ENCODE results near the gene YBX3. TPM values are rescaled to one million over a fixed set of nuclear protein-coding genes. Genes with fewer than 3 reads are reported as not detected.

The YBX3 gene
- total and polyA plus RNA-seq, 2 donors, result 36.6 to 446 TPM

DNA sequence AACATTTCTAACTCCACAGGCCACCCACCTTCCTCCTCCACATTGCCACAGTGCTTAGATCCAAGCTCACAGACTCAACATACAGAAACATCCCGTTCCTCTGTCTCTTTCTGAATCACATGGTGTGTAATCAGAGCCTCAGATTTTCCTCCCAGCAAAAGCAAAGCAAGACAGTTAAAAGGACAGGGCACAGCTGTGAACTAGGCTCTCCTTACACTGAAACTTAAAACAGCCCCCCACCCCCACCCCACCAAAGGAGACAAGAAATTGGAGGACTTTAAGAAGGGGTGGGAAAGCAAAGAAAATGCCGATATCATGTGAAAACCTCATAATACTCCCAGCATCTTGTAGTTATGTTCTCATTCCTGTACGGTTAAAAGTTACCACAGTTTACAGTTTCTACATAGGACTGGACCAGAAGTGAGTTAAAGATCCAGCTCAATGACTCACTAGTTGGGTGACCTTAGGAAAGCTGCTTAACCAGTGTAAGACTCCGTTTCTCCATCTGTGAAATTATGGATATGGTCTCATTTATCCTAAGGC lies 4.8 kb downstream of the YBX3 start:
- DNase-seq (ENCODE audit: low read depth in 6 of 9, low spot score in 9 of 9), result peak in 1 of 9 donors; percentile 22
- H3K4me3 ChIP-seq (ENCODE audit: low read length in 2 of 2), result no peak overlapping the region
- H3K27me3 ChIP-seq (ENCODE audit: control insufficient read depth in 2 of 2, insufficient read depth in 1 of 2, low read length in 1 of 2), result peaks cover 1 to 10% of the 10 kb centered on the region in 2 donors
- H3K9me3 ChIP-seq (ENCODE audit: control insufficient read depth in 2 of 2, insufficient read depth in 1 of 2, low read length in 1 of 2), result no peaks in the 10 kb centered on the region
- 78% methylated on average over 4 of the region's 4 CpGs for WGBS
- H3K4me1 ChIP-seq (ENCODE audit: control insufficient read depth in 2 of 2, insufficient read depth in 2 of 2, low read length in 2 of 2), result peaks cover 15 to 20% of the 10 kb centered on the region in 2 donors
- no peak overlapping the region for H3K27ac ChIP-seq (ENCODE audit: low read depth in 1 of 2, low read length in 1 of 2)
- H3K36me3 ChIP-seq (ENCODE audit: control insufficient read depth in 2 of 2, insufficient read depth in 2 of 2, low read length in 1 of 2), result peaks cover 0 to 6% of the 10 kb centered on the region in 2 donors

DNA sequence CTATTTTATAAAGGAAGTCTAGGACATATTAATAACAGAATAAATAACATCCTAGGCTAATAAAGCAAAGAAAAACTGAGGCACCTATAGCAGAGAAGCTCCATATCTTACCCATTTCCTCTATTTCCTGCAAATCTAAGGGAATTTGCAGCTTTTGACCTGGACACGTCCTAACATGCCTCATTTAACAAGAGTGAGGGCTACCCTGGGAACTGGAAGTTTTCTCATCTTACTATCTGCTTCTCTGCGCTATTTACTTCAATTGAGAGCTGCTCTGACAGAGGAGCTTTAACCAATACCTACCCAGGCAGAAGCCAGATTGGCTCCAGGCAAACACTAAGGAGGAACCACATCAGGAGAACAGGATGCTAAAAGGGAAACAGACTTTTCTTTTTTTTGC lies 5.7 kb downstream of the YBX3 start:
- H3K4me1 ChIP-seq (ENCODE audit: control insufficient read depth in 2 of 2, insufficient read depth in 2 of 2, low read length in 2 of 2), result peaks cover 14 to 20% of the 10 kb centered on the region in 2 donors
- WGBS, result 89% methylated on average over 2 of the region's 2 CpGs
- peak overlapping the region in 1 of 2 donors; percentile 8 for H3K27ac ChIP-seq (ENCODE audit: low read depth in 1 of 2, low read length in 1 of 2)

GRCh38 chr12:10716704-10717315 lies 6.3 kb downstream of the YBX3 start:
- Histone ChIP-seq H3K9me3 (ENCODE audit: control insufficient read depth in 2 of 2, insufficient read depth in 1 of 2, low read length in 1 of 2) (no peaks in the 10 kb centered on the region), H3K36me3 (ENCODE audit: control insufficient read depth in 2 of 2, insufficient read depth in 2 of 2, low read length in 1 of 2) (peaks cover 0 to 12% of the 10 kb centered on the region in 2 donors), H3K27ac (ENCODE audit: low read depth in 1 of 2, low read length in 1 of 2) (peak overlapping the region in 1 of 2 donors; percentile 12), H3K4me1 (ENCODE audit: control insufficient read depth in 2 of 2, insufficient read depth in 2 of 2, low read length in 2 of 2) (peaks cover 14 to 15% of the 10 kb centered on the region in 2 donors), H3K27me3 (ENCODE audit: control insufficient read depth in 2 of 2, insufficient read depth in 1 of 2, low read length in 1 of 2) (no peaks in the 10 kb centered on the region), H3K4me3 (ENCODE audit: low read length in 2 of 2) (no peak overlapping the region)
- peak in 1 of 9 donors; percentile 16 for DNase-seq (ENCODE audit: low read depth in 6 of 9, low spot score in 9 of 9)
- WGBS, result 92% methylated on average over 6 of the region's 6 CpGs

More for the DNA sequence above, 5.7 kb downstream of the YBX3 start:
- peaks cover 0 to 5% of the 10 kb centered on the region in 2 donors for H3K27me3 ChIP-seq (ENCODE audit: control insufficient read depth in 2 of 2, insufficient read depth in 1 of 2, low read length in 1 of 2)
- peaks cover 0 to 11% of the 10 kb centered on the region in 2 donors for H3K36me3 ChIP-seq (ENCODE audit: control insufficient read depth in 2 of 2, insufficient read depth in 2 of 2, low read length in 1 of 2)
- no peak for DNase-seq (ENCODE audit: low read depth in 6 of 9, low spot score in 9 of 9)
- no peaks in the 10 kb centered on the region for H3K9me3 ChIP-seq (ENCODE audit: control insufficient read depth in 2 of 2, insufficient read depth in 1 of 2, low read length in 1 of 2)
- H3K4me3 ChIP-seq (ENCODE audit: low read length in 2 of 2), result no peak overlapping the region

- Histone ChIP-seq H3K9me3 (ENCODE audit: control insufficient read depth in 2 of 2, insufficient read depth in 1 of 2, low read length in 1 of 2) (no peaks in the 10 kb centered on the region), H3K4me1 (ENCODE audit: control insufficient read depth in 2 of 2, insufficient read depth in 2 of 2, low read length in 2 of 2) (peaks cover 11 to 12% of the 10 kb centered on the region in 2 donors), H3K36me3 (ENCODE audit: control insufficient read depth in 2 of 2, insufficient read depth in 2 of 2, low read length in 1 of 2) (peaks cover 0 to 12% of the 10 kb centered on the region in 2 donors), H3K27me3 (ENCODE audit: control insufficient read depth in 2 of 2, insufficient read depth in 1 of 2, low read length in 1 of 2) (no peaks in the 10 kb centered on the region), H3K4me3 (ENCODE audit: low read length in 2 of 2) (no peak overlapping the region), H3K27ac (ENCODE audit: low read depth in 1 of 2, low read length in 1 of 2) (no peak overlapping the region)
- no peak for DNase-seq (ENCODE audit: low read depth in 6 of 9, low spot score in 9 of 9)
- 87% methylated on average over 4 of the region's 4 CpGs for WGBS
Observed at GRCh38 chr12:10716277-10716676, 6.8 kb downstream of the YBX3 start.

- Histone ChIP-seq H3K4me1 (ENCODE audit: control insufficient read depth in 2 of 2, insufficient read depth in 2 of 2, low read length in 2 of 2) (peaks cover 11 to 12% of the 10 kb centered on the region in 2 donors), H3K36me3 (ENCODE audit: control insufficient read depth in 2 of 2, insufficient read depth in 2 of 2, low read length in 1 of 2) (peaks cover 0 to 13% of the 10 kb centered on the region in 2 donors), H3K27ac (ENCODE audit: low read depth in 1 of 2, low read length in 1 of 2) (no peak overlapping the region), H3K27me3 (ENCODE audit: control insufficient read depth in 2 of 2, insufficient read depth in 1 of 2, low read length in 1 of 2) (no peaks in the 10 kb centered on the region), H3K9me3 (ENCODE audit: control insufficient read depth in 2 of 2, insufficient read depth in 1 of 2, low read length in 1 of 2) (no peaks in the 10 kb centered on the region), H3K4me3 (ENCODE audit: low read length in 2 of 2) (no peak overlapping the region)
- WGBS, result 39% methylated on average over 6 of the region's 6 CpGs
- peak in 3 of 9 donors; percentile 32 to 70 (median 44) for DNase-seq (ENCODE audit: low read depth in 6 of 9, low spot score in 9 of 9)
Observed at GRCh38 chr12:10715491-10715890, 7.6 kb downstream of the YBX3 start.

- peaks cover 5 to 28% of the 10 kb centered on the region in 2 donors for H3K36me3 ChIP-seq (ENCODE audit: control insufficient read depth in 2 of 2, insufficient read depth in 2 of 2, low read length in 1 of 2)
- no peak for DNase-seq (ENCODE audit: low read depth in 6 of 9, low spot score in 9 of 9)
- WGBS, result 98% methylated on average over 16 of the region's 16 CpGs
- H3K4me1 ChIP-seq (ENCODE audit: control insufficient read depth in 2 of 2, insufficient read depth in 2 of 2, low read length in 2 of 2), result no peaks in the 10 kb centered on the region
- no peaks in the 10 kb centered on the region for H3K9me3 ChIP-seq (ENCODE audit: control insufficient read depth in 2 of 2, insufficient read depth in 1 of 2, low read length in 1 of 2)
- no peak overlapping the region for H3K27ac ChIP-seq (ENCODE audit: low read depth in 1 of 2, low read length in 1 of 2)
- H3K27me3 ChIP-seq (ENCODE audit: control insufficient read depth in 2 of 2, insufficient read depth in 1 of 2, low read length in 1 of 2), result no peaks in the 10 kb centered on the region
- no peak overlapping the region for H3K4me3 ChIP-seq (ENCODE audit: low read length in 2 of 2)
Observed at GRCh38 chr12:10709808-10710207, 13.3 kb downstream of the YBX3 start.

DNA sequence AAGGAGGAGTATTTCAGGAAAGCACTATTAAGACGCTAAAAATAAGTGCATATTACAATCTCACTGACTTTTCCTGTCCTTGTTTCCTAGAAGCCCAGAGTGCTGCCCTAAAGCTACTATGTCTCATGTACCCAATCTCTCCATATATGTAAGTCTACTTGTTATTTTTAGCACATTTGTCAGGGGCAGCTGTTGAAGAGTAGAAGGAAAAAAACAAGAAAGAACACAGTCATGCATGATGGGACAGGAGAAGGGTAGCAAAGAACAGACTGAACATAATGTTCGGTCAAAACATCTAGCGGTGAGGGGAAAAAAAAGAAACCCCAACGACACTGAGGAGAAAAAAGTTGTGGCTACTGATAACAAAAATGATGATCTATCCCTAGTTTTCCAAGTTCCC lies 14.3 kb downstream of the YBX3 start:
- DNase-seq (ENCODE audit: low read depth in 6 of 9, low spot score in 9 of 9), result no peak
- H3K4me3 ChIP-seq (ENCODE audit: low read length in 2 of 2), result no peak overlapping the region
- H3K9me3 ChIP-seq (ENCODE audit: control insufficient read depth in 2 of 2, insufficient read depth in 1 of 2, low read length in 1 of 2), result no peaks in the 10 kb centered on the region
- peaks cover 5 to 28% of the 10 kb centered on the region in 2 donors for H3K36me3 ChIP-seq (ENCODE audit: control insufficient read depth in 2 of 2, insufficient read depth in 2 of 2, low read length in 1 of 2)
- 98% methylated on average over 4 of the region's 4 CpGs for WGBS
- no peak overlapping the region for H3K27ac ChIP-seq (ENCODE audit: low read depth in 1 of 2, low read length in 1 of 2)
- H3K4me1 ChIP-seq (ENCODE audit: control insufficient read depth in 2 of 2, insufficient read depth in 2 of 2, low read length in 2 of 2), result no peaks in the 10 kb centered on the region
- no peaks in the 10 kb centered on the region for H3K27me3 ChIP-seq (ENCODE audit: control insufficient read depth in 2 of 2, insufficient read depth in 1 of 2, low read length in 1 of 2)

GRCh38 chr12:10705655-10706054 lies 17.5 kb downstream of the YBX3 start:
- Histone ChIP-seq H3K4me1 (ENCODE audit: control insufficient read depth in 2 of 2, insufficient read depth in 2 of 2, low read length in 2 of 2) (no peaks in the 10 kb centered on the region), H3K27ac (ENCODE audit: low read depth in 1 of 2, low read length in 1 of 2) (no peak overlapping the region), H3K9me3 (ENCODE audit: control insufficient read depth in 2 of 2, insufficient read depth in 1 of 2, low read length in 1 of 2) (no peaks in the 10 kb centered on the region), H3K4me3 (ENCODE audit: low read length in 2 of 2) (no peak overlapping the region), H3K27me3 (ENCODE audit: control insufficient read depth in 2 of 2, insufficient read depth in 1 of 2, low read length in 1 of 2) (no peaks in the 10 kb centered on the region), H3K36me3 (ENCODE audit: control insufficient read depth in 2 of 2, insufficient read depth in 2 of 2, low read length in 1 of 2) (peaks cover 9 to 31% of the 10 kb centered on the region in 2 donors)
- 96% methylated on average over 2 of the region's 2 CpGs for WGBS
- no peak for DNase-seq (ENCODE audit: low read depth in 6 of 9, low spot score in 9 of 9)

GRCh38 chr12:10701843-10702242 lies 21.3 kb downstream of the YBX3 start:
- WGBS, result 98% methylated on average over 14 of the region's 14 CpGs
- Histone ChIP-seq H3K4me1 (ENCODE audit: control insufficient read depth in 2 of 2, insufficient read depth in 2 of 2, low read length in 2 of 2) (no peaks in the 10 kb centered on the region), H3K36me3 (ENCODE audit: control insufficient read depth in 2 of 2, insufficient read depth in 2 of 2, low read length in 1 of 2) (peaks cover 4 to 32% of the 10 kb centered on the region in 2 donors), H3K9me3 (ENCODE audit: control insufficient read depth in 2 of 2, insufficient read depth in 1 of 2, low read length in 1 of 2) (no peaks in the 10 kb centered on the region), H3K27ac (ENCODE audit: low read depth in 1 of 2, low read length in 1 of 2) (no peak overlapping the region), H3K27me3 (ENCODE audit: control insufficient read depth in 2 of 2, insufficient read depth in 1 of 2, low read length in 1 of 2) (no peaks in the 10 kb centered on the region), H3K4me3 (ENCODE audit: low read length in 2 of 2) (no peak overlapping the region)
- no peak for DNase-seq (ENCODE audit: low read depth in 6 of 9, low spot score in 9 of 9)

All from thymus (tissue), 11 donors.